Stimulated activated CD4-positive, alpha-beta T cell treated with anti-CD3 and anti-CD28 coated beads, Interleukin-1b, Interleukin-23, amount 100 ng/mL, for 4 hours (primary cell): ENCODE results near the gene LRG1.
"Not testable (repeated sequence)": the region's sequence is repeated elsewhere in the genome, so short reads cannot be mapped to it uniquely, and the experiment has no call there.

Experiments used
- DNase-seq, 2 donors: peaks; one replicate each; pipeline ENCODE4 v3.0.0-alpha.2; 2020; ENCODE audit warnings: low read depth in 2 of 2

Gene LRG1

DNA sequence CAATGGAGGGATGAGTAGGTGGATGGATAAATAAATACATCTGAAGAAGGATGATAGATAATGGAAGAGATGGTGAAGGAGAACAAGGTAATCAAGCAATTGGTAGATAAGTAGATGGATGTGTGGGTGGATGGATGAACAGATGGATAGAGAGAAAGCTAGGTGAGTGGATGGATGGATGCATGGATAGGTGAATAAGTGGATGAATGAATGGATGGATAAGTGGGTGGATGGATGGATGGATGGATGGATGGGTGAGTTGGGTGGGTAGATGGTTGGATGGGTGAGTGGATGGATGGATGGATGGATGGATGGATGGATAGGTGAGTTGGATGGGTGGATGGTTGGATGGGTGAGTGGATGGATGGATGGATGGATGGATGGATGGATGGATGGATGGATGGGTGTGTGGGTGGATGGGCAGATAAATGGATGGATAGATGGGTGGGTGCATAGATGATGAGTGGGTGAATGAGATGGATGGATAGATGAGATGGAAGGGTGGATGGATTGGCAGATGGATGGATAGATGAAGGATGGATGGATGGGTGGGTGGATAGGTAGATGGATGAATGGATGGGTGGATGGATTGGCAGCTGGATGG, 13.4 kb upstream of the LRG1 start:
- DNase-seq: no peak

DNA sequence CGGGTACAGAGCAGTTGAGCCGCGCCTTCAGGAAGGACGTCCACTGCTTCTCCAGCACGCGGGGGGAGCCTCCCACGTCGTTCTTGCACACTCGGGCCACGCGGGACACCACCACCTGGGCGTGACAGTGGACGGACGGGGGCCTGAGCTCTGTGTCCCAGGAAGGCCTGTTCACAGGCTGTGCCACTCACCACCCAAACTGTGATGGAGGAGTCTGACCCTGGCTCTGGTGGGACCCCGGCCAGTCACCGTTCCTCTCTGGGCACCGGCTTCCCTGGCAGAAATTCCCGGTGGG, 12.6 kb upstream of the LRG1 start:
- DNase-seq: no peak

DNA sequence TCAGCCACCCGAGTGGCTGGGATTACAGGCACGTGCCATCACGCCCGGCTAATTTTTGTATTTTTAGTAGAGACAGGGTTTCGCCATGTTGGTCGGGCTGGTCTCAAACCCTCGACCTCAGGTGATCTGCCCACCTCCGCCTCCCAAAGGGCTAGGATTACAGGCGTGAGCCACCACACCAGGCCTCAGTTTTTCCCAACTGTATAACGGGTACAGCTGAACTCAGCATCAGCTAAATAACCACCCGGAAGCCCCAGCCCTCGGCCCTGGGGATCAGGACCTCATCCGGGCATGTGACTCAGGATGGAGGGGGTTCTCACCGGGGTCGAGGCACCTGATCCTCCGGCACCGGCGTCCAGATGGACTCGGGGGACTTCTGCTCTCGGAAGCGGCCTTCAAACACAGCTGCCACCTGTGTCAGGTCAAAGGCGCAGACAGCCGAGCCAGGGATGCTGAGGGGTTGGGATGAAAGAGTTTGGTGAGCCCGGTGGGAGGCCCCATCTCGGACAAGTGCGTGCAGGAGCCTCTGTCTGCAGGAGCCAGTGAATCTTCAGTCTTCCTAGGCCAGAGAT, 10.7 kb upstream of the LRG1 start:
- no peak for DNase-seq

DNA sequence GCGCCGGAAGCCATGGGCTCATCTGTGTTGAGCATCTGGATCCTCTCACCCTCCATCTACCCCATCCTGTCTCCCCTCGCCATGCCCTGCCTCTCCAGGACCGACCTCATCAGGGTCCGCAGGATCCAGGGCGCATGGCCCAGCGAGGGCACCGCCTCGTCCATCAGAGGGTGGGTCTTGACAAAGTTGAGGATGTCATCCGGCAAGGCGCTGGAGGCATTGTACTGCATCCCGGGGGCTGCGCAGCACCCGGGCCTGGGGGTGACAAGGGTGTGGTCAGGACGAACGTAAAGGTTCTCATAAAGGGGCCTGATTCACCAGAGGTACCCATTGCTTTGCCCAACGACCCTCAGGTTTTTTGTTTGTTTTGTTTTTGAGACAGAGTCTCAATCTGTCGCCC, 10.2 kb upstream of the LRG1 start:
- DNase-seq: no peak

DNA sequence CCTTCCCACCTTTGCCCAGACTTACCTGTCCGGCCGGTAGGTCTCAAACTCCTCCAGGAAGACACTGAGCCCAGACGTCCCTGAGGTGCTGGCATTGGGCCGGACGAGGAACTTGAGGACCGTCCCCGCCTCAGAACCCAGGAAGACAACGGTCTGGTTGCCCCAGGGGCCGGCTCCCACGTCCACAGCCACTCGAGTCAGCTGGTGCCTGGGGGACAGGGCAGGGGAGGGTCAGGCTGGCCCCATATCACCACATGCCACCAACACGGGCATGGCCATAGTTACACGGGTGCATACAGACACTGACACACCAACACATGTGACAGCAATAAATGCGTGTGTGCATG, 8.4 kb upstream of the LRG1 start:
- DNase-seq: no peak

DNA sequence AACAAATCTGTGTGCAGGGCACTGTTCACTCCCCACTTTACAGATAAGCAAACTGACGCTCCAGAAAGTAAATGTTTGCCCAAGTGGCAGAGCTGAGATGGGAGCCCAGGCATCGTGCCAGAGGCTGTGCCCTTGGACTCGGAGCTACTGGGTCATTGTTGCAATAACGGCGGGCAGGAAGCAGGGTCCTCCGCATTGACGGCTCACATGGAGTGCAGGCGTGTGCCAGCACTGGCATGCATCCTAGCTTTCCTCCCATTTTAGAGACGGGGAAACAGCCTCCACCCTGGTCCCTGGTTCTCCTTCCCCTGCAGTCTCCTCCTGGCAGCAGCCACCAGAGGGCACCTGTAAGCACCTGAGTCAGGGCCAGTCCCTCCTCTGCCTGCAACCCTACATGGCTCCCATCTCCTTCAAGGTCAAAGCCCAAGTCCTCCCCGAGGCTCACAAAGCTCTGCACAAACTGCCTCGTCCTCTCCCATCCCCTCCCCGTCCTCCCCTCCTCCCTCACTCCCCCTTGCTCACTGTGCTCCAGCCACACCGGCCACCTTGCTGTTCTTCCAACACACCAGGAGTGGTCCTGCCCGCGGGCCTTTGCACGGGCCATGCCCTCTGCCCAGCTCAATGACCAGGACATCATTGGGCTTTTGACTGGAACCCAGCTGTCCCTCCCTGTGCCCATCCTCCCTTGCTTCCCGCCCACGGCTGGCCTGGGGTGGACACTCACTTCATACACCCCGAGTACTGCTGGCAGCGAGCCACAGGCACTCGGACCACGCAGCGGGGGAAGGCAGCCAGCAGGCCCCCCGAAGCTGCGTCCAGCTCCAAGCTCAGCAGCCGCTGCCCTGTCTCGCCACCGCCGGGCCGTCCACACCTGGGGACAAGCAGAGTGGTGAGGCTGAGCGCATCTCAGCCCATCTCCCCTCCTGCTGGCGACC, 7.7 kb upstream of the LRG1 start:
- no peak for DNase-seq

DNA sequence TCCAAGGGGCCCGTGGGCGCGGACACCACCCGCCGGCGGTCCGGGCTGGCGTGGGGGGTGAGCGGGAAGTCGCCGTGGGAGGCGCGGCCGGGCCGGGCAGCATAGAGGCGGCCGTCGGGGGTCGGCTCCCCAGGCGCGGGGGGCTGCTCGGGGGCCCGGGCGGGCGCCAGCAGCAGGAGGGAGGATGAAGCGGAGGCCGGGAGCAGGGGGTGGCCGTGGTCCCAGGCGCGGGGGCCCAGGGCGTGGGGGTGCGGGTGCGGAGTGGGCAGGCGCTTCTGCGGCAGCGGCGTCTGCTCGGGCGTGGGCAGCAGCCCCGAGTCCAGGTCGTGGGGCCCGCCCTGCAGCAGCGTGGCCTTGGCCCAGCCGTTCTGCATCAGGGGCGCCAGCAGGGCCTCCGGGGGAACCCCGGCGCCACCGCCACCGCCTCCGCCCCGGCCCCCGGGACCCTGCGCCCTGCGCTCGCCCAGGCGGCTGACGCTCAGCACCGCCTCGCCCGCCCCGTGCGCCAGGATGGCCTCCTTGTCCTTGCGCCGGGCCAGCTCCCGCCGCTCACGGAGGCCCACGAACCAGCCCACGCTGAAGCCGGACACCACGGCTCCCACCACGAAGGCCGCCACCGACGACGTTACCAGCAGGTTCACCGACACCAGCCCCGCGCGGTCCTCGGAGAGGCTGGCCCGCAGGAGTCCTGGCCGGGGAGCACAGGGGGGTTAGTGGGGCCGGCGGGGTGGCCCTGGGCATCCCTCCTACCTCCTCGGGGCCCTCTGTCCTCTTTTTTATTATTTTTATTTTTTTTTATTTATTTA, 4.2 kb upstream of the LRG1 start:
- no peak for DNase-seq

DNA sequence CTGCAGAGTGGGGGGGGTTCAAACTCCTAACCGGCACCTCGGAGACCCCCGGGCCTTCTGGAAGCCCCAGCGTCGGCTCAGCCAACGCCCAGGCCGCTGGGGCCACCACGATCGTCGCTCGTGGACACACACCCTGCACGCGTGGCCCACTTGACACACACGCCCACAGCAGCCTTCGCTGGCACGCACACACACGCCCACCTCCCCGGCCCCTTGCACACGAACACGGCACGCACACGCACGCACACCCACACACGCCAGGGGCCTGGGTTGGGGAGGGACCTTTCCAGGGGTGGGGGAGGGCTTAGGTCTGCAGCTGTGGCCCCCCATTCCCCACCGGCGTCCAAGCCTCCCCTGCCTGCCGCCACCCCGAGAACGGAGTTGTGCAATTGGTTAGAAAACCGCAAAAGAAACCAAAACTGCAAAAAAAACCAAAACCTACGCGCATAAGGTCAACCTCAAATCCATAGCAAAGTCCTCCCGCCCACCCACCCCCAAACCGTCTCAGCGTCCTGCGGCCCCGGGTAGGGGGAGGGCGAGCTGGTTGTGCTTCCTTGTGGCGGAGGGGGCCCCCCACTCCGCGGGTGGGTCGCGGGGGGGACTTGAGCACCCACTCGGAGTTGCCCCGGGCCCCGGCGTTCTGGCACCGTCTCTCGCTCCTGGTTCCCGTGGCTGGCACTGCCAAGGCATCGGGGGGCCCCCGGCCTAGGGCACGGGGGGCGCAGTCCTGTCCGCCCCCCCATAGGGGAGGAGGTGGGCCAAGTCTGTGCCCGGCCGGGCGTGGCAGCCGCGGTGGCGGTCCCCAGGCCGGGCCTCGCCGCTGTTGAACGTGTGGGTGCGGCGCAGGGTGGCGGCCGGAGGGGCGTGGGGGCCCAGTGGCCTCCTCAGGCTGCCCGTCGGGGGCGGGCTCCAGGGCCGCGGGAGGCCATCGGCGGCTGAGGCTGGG, 3.3 kb upstream of the LRG1 start:
- DNase-seq: no peak

DNA sequence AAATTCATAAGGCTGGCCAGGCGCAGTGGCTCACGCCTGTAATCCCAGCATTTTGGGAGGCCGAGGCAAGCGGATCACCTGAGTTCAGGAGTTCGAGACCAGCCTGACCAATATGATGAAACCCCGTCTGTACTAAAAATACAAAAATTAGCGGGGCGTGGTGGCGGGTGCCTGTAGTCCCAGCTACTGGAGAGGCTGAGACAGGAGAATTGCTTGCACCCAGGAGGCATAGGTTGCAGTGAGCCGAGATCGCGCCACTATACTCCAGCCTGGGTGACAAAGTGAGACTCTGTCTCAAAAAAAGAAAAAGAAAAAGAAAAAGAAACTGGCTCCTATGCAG, 1.9 kb upstream of the LRG1 start:
- not testable (repeated sequence) for DNase-seq

DNA sequence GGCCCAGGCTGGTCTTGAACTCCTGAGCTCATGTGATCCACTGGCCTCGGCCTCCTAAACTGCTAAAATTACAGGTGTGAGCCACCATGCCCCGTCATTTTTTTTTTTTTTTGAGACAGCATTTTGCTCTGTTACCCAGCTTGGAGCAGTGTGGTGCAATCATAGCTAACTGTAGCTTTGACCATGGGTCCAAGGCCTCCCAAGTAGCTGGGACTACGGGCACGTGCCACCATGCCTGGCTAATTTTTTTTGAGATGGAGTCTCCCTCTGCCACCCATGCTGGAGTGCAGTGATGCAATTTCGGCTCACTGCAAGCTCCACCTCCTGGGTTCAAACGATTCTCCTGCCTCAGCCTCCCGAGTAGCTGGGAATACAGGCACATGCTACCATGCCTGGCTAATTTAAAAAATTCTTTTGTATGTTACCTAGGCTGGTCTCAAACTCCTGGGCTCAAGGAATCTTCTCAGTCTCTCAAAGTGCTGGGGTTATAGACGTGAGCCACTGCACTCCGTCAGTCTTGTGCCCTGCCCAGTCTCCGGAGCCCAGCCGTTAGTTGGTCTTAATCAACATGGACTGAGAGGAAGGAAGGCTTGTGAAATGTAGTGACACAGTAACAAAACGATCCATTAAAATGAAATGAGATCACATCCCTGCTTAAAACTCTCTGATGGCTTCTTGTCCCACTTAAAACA, 1.4 kb upstream of the LRG1 start:
- no peak for DNase-seq

DNA sequence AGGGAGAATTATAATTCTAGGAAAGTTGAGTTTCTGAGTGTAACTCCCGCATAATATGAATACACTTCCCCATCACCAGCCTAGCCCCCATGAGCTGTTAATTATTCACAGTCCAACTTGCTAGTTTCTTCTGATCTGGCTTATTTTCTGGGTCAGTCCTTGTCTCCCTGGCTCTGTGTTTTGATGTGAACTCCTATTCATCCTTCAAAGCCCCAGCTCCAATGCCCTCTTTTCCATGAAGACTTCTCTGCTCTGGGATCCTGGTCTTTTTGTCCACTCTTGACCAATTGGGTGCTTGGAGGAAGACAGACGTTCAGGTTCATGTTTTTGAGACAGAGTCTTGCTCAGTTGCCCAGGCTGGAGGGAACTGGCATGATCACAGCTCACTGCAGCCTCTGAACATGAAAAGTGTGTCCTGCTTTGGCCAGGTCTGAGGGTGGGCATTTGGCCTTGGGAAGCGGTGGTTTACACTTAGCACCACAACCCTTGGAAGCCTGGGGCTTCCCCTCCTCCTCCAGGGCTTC, 605 bp downstream of the LRG1 start:
- DNase-seq: no peak

DNA sequence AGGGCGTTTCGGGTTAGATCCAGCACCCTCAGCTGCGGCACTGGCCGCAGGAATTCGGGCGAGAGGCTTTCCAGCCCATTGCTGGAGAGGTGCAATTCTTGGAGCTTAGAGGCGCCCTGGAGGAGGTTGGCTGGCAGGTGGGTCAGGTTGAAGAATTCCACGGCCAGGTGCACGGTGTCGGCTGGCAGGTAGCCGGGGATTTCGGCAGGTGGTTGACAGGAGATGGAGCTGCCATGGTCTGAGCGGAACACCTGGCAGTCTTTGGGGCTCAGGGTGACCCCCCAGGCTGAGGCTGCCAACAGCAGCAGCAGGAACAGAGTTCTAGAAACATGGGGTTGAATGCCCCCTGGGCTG, 1.3 kb downstream of the LRG1 start:
- no peak for DNase-seq

DNA sequence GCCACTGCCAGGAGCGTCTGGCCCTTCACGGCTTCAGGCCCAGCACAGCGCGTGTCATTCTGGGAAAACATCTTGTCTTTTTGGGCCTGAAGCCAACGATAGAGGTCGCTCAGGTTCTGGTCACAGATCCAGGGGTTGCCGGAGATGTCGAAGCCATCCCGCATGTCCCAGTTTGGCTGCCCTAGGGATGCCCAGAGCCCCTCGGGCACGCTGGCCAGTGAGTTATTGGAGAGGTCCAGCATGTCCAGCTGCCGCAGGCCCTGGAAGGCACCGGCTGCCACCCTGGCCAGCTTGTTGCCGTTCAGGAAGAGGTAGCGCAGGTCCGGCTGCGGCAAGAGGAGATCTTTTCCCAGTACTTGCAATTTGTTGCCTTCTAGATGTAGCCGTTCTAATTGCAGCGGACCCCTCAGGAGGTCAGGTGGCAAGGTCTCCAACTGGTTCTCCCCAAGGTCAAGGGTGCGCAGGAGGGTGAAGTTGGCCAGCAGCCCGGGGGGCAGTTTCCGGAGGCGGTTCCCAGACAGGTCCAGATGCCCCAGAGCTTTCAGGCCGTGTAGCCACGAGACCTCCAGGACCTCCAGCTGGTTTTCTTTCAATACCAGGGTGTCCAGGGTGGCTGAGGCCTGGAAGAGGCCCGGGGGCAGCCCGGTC, 1.8 kb downstream of the LRG1 start:
- no peak for DNase-seq

DNA sequence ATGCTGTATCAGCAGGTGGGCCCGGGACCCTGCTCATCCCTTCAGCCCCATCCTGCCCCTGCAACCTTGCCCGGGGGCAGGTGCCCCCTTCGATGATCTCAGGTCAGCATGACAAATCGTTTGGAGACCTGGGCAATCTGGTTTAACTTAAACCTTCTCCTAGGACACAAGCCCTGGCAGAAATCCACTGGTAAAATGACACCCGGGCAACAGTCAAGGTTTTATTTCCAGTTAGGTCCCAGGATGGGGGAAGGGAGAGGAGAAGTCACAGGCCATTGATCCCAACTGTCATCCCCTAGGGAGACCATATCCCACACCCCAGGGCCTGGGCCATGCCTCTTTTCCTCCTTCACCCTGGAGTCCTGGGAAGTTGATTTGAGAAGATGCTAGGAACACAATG, 3.0 kb downstream of the LRG1 start:
- DNase-seq: no peak

DNA sequence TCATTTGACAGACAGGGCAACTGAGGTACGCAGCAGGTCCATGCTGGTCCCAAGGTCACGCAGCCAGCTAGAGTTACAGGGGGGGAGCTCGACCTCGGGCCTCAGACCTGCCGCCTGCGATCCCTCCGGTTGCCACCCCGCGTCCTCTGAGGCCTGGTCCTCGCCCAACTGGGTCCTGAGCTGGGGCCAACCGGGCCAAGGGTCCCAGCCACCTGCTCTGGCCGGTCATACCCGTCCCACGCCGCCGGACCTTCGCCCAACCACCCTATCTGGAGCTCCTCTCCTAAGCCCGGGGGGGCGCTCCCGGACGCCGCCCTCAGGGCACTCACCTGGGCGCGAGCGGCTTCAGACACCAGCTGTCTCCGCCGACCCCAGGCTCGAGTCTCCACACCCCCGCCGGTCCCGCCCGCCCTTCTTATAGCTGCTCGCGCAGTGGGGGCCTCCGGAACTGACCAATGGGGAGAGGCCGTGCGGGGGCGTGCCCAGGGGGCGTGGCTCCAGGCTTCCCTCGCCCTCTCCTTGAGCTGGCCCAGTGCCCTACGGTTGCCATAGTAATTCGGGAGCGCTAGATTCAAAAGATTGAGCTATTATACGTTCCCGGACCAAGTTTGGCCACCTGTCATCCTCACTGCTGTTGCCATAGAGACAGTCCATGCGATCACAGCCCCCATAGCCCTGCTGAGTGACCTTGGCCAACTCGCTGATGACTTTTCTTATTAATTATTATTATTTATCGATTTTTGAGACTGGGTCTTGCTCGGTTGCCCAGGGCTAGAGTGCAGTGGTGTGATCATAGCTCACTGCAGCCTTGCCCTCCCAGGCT, 4.8 kb downstream of the LRG1 start, which contains the start of gene PLIN5:
Gene PLIN5 (minus strand): TSS at position 389 of the 823 bp plus-strand sequence. CDS start 1,150 bp downstream, outside the sequence.
- peak; percentile 6 to 39 for DNase-seq

DNA sequence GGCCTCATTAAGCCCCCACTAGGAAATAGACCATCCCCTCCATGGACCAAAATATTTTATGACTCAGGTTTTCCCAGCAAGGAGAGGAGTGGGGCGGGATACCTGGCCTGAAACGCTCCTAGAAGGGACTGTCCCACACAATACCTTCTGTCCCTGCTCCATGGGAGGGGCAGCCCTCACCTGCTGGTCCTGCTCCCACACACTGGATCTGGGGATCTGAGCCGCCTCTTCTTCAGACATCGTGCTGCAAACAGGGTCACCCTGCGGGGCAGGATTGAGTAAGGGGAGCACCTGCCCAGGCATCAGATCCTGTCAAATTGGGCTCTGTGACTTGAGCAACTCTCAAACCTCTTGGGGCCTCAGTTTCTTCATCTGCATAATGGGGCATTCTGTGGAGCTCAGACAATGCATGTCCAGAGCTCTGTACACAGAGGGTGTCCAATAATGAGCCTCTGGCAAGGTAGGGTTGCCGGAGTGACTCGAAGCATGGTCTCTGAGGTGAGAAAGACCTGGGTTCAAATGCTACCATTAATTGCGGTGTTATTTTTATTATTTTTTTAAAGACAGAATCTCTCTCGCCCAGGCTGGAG, 5.9 kb downstream of the LRG1 start:
- DNase-seq: no peak

DNA sequence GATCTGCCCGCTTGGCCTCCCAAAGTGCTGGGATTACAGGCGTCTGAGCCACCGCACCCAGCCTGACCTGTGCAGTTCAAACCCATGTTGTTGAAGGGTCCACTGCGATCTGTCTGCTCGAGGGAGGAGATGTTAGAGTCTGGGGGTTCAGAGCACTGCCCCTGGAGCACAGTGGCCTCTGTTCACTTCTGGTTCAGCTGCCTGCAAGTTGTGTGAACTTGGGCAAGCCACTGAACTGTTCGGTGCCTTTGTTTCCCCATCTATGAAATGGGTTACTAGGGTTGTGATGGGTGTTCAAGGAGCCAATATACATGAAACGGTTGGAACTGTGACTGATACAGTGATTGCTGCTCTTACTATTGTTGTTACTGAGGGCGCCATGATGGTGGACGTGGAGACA, 6.5 kb downstream of the LRG1 start:
- no peak for DNase-seq

DNA sequence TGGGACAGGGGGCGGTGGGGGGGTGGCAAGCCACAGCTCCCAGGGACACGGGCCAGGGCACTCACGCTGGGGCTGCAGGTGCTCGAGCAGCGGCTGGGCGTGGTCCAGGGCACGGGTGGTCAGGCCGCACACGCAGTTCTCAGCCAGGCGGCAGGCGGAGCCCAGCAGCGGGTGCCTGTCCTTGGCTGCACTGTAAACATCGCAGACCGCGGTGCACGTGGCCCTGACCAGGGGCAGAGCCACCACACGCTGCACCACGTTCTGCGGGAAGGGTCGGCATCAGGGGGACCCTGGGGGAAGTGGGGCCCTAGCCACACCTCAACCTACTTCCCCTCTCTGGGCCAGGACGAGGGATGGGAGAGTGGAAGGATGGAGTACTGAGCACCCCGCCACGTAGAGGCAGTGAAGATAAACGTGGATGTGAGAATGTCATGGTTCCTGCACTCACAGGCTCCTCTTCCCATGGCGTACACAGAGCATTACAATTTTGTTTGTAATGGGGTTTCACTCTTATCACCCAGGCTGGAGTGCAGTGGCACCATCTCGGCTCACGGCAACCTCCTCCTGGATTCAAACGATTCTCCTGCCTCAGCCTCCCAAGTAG, 8.2 kb downstream of the LRG1 start:
- no peak for DNase-seq
